Naive thymus-derived CD4-positive, alpha-beta T cell (primary cell): Measurements from ENCODE around the gene PKNOX2. TPM values are rescaled to one million over a fixed set of nuclear protein-coding genes. Genes with fewer than 3 reads are reported as not detected.

Experiments used
- ATAC-seq: fragments of 150-1000 bp; cut with Tn5 transposase; 2 replicates; pipeline ENCODE4 v1.10.0; 2021; ENCODE audit warnings: mild to moderate bottlenecking, moderate library complexity
- CTCF ChIA-PET: fragments of 350-600 bp; sonication (Branson Sonifier 250); formaldehyde crosslinking; loops from one replicate; lab custom pipeline; 2021; ENCODE audit warnings: antibody characterized with exemption; lab: Charles Lee
- POLR2A ChIA-PET: fragments of 350-600 bp; sonication (Branson Sonifier 250); formaldehyde crosslinking; loops from one replicate; lab custom pipeline; 2021; ENCODE audit warnings: antibody characterized with exemption, inconsistent platforms; lab: Charles Lee
- DNase-seq, 9 donors: peaks; one replicate each; pipeline versions ENCODE4 v3.0.0 to v3.0.0-alpha.2; 2020 to 2022; ENCODE audit warnings: mixed read lengths in 1 of 9
- H3K27ac ChIP-seq: one replicate; pipeline ENCODE4 v1.7.0; 2013; ENCODE audit warnings: mild to moderate bottlenecking, low read depth, low read length, moderate library complexity
- H3K27me3 ChIP-seq, 2 donors: one replicate each; pipeline ENCODE4 v1.7.0; 2013; ENCODE audit warnings: low read length in 2 of 2, mild to moderate bottlenecking in 2 of 2, moderate library complexity in 2 of 2; ENCODE audit not compliant: control insufficient read depth in 2 of 2, insufficient read depth in 2 of 2
- H3K36me3 ChIP-seq, 3 experiments: 1 replicate in 2 of 3; 2 replicates in 1 of 3; pipeline ENCODE4 v1.7.0; 2013; ENCODE audit warnings: low read length in 3 of 3, mild to moderate bottlenecking in 3 of 3, moderate library complexity in 1 of 3; ENCODE audit not compliant: insufficient read depth in 3 of 3, control insufficient read depth in 2 of 3
- H3K4me1 ChIP-seq, 2 donors: one replicate each; pipeline ENCODE4 v1.7.0; 2013; ENCODE audit warnings: low read length in 2 of 2, mild to moderate bottlenecking in 2 of 2, moderate library complexity in 1 of 2; ENCODE audit not compliant: control insufficient read depth in 2 of 2, insufficient read depth in 2 of 2
- H3K4me3 ChIP-seq: 2 replicates; pipeline ENCODE4 v1.7.0; 2013; ENCODE audit warnings: mild to moderate bottlenecking, low read length
- H3K9me3 ChIP-seq, 3 experiments: 1 replicate in 2 of 3; 2 replicates in 1 of 3; pipeline ENCODE4 v1.7.0; 2013; ENCODE audit warnings: low read length in 3 of 3; ENCODE audit not compliant: control insufficient read depth in 2 of 3
- H3K27ac Mint-ChIP-seq, 9 donors: one replicate each; pipeline ENCODE4 v1.8.0; 2020 to 2022; ENCODE audit warnings: mixed read lengths in 9 of 9, mild to moderate bottlenecking in 8 of 9, moderate library complexity in 5 of 9, inconsistent platforms in 2 of 9
- H3K27me3 Mint-ChIP-seq, 5 donors: one replicate each; pipeline ENCODE4 v1.8.0; 2021 to 2022; ENCODE audit warnings: mixed read lengths in 5 of 5, mild to moderate bottlenecking in 1 of 5
- H3K36me3 Mint-ChIP-seq, 5 donors: one replicate each; pipeline ENCODE4 v1.8.0; 2020 to 2022; ENCODE audit warnings: mixed read lengths in 5 of 5, mild to moderate bottlenecking in 3 of 5, inconsistent platforms in 1 of 5
- H3K4me1 Mint-ChIP-seq, 7 donors: one replicate each; pipeline ENCODE4 v1.8.0; 2020 to 2022; ENCODE audit warnings: mixed read lengths in 7 of 7, mild to moderate bottlenecking in 3 of 7, inconsistent platforms in 1 of 7
- H3K4me3 Mint-ChIP-seq, 10 donors: one replicate each; pipeline ENCODE4 v1.8.0; 2020 to 2022; ENCODE audit warnings: mild to moderate bottlenecking in 10 of 10, mixed read lengths in 10 of 10, moderate library complexity in 6 of 10, inconsistent platforms in 2 of 10
- H3K9me3 Mint-ChIP-seq, 11 donors: one replicate each; pipeline ENCODE4 v1.8.0; 2020 to 2022; ENCODE audit warnings: mixed read lengths in 11 of 11, mild to moderate bottlenecking in 4 of 11, inconsistent platforms in 1 of 11, moderate library complexity in 1 of 11
- intact Hi-C, 2 donors: fragments of 100-400 bp; cut with micrococcal nuclease; formaldehyde crosslinking; loops; one replicate each; pipeline ENCODE4 v1.15.1; 2023
- polyA plus RNA-seq, 2 donors: library from polyadenylated mRNA; unstranded; fragments of 300-500 nt; fragmentation: Illumina TruSeq; gene quantifications; one replicate each; pipeline ENCODE4 v1.2.3, GENCODE V29; 2021
- total RNA-seq, 6 experiments: library from RNA in 5 of 6; stranded (reverse) in 5 of 6; gene quantifications; 1 replicate in 5 of 6; 2 replicates in 1 of 6; pipeline ENCODE4 v1.2.3 and lab custom pipeline; 2021 to 2026

The PKNOX2 gene
- total and polyA plus RNA-seq, 7 experiments from 2014 or later: not detected

DNA sequence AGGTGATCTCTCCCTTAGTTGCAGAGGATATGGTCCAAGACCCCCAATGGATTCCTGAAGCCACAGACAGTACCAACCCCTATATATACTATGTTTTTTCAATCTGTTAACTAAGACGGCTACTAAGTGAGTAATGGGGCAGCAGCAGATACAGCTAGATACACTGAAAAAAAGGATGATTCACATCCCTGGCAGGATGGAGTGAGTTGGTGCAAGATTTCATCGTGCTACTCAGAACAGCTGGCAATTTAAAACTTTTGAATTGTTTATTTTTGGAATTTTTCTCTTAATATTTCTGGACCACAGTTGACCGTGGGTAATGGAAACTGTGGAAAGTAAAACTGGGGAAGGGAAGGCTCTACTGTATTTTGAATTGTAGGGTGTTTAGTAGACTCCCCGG is 36.1 kb upstream of the PKNOX2 start:
- H3K27ac Mint-ChIP-seq: no peak overlapping the region
- peaks cover 0 to 6% (median 0%) of the 10 kb centered on the region in 11 donors for H3K9me3 Mint-ChIP-seq
- ChIA-PET POLR2A (no interaction called here), CTCF (no interaction called here)
- Histone ChIP-seq H3K4me3 (no peak overlapping the region), H3K9me3 (no peaks in the 10 kb centered on the region), H3K27me3 (peaks cover 0 to 7% of the 10 kb centered on the region in 2 donors), H3K4me1 (no peaks in the 10 kb centered on the region), H3K27ac (no peak overlapping the region), H3K36me3 (no peaks in the 10 kb centered on the region)
- no peak overlapping the region for H3K4me3 Mint-ChIP-seq
- peaks cover 37 to 63% (median 51%) of the 10 kb centered on the region in 5 donors for H3K27me3 Mint-ChIP-seq
- intact Hi-C loops: no loop called here
- H3K4me1 Mint-ChIP-seq: peaks cover 0 to 8% (median 0%) of the 10 kb centered on the region in 7 donors
- no peak for DNase-seq
- ATAC-seq: no peak
- H3K36me3 Mint-ChIP-seq: peaks cover 0 to 9% (median 0%) of the 10 kb centered on the region in 5 donors

DNA sequence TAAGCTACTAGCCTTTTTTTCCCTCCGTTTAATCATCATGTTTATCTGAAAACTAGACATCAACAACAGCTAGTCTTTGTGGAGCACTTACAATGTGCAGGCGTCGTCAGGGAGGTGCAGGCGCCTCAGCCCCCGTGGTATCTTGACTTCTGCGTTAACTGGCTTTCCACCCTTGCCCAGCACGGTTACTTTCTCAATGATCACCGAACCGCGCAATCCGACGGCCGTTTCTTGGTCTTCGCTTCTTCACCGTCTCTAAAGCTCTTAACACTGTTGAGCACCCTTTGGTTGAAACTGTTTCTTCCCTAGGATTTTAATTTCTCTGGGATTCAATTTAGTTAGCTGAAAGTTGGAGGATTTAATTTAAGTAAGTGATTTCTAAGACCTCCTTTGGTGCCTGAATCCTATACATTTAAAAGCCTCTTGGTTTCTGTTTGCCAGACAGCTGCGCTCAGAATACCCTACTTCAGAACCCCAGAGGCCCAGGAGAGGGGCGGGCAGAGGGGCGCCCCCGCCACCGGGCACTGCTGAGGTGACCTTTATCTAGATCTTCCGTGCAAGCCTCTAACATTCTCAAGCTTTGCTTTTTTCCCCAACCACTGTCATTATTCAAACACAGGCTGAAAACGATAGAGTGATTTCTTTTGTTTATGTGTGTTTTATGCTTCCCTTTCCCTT is 35.1 kb upstream of the PKNOX2 start:
- intact Hi-C loops: no loop called here
- Histone ChIP-seq H3K27me3 (peaks cover 0 to 7% of the 10 kb centered on the region in 2 donors), H3K4me3 (no peak overlapping the region), H3K4me1 (no peaks in the 10 kb centered on the region), H3K36me3 (no peaks in the 10 kb centered on the region), H3K27ac (no peak overlapping the region), H3K9me3 (no peaks in the 10 kb centered on the region)
- Mint-ChIP-seq H3K4me3 (no peak overlapping the region), H3K36me3 (peaks cover 0 to 9% (median 0%) of the 10 kb centered on the region in 5 donors), H3K27ac (no peak overlapping the region), H3K9me3 (peaks cover 0 to 6% (median 0%) of the 10 kb centered on the region in 11 donors), H3K27me3 (peaks cover 41 to 64% (median 59%) of the 10 kb centered on the region in 5 donors), H3K4me1 (no peaks in the 10 kb centered on the region)
- ChIA-PET POLR2A (no interaction called here), CTCF (no interaction called here)
- ATAC-seq (no peak), DNase-seq (no peak)

- Histone ChIP-seq H3K27me3 (no peaks in the 10 kb centered on the region), H3K36me3 (no peaks in the 10 kb centered on the region), H3K27ac (no peak overlapping the region), H3K9me3 (no peaks in the 10 kb centered on the region), H3K4me3 (no peak overlapping the region), H3K4me1 (no peaks in the 10 kb centered on the region)
- DNase-seq: no peak
- intact Hi-C loops: no loop called here
- Mint-ChIP-seq H3K4me3 (no peak overlapping the region), H3K27ac (no peak overlapping the region), H3K27me3 (peaks cover 48 to 68% (median 60%) of the 10 kb centered on the region in 5 donors), H3K36me3 (peaks cover 0 to 9% (median 0%) of the 10 kb centered on the region in 5 donors), H3K9me3 (peaks cover 0 to 6% (median 0%) of the 10 kb centered on the region in 11 donors), H3K4me1 (no peaks in the 10 kb centered on the region)
- no peak for ATAC-seq
- CTCF ChIA-PET: no interaction called here
- POLR2A ChIA-PET: no interaction called here
Measured at GRCh38 chr11:125132071-125132470, 32.5 kb upstream of the PKNOX2 start.

DNA sequence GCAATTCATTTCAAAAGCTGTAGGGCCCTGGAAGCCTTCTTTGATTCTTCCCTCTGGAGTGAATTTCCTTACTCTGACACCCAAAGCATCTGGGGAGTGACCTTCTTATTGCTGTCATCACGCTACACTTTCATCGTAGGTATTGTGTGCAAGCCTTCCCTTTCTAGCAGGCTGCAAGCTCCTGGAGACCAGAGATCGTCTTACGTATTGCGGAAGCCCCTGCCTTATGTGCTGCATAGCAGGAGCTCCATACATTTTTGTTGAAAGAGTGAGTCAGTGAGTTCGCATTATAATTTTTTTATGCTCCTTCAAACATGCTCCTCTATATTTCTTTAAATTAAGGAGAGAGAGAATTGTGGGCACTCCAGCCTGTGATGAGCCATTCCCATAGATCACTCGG is 32.0 kb upstream of the PKNOX2 start:
- no peaks in the 10 kb centered on the region for H3K4me1 ChIP-seq
- no peaks in the 10 kb centered on the region for H3K36me3 ChIP-seq
- H3K27me3 Mint-ChIP-seq: peaks cover 42 to 62% (median 55%) of the 10 kb centered on the region in 5 donors
- H3K27ac ChIP-seq: no peak overlapping the region
- peaks cover 0 to 9% (median 0%) of the 10 kb centered on the region in 5 donors for H3K36me3 Mint-ChIP-seq
- H3K4me3 ChIP-seq: no peak overlapping the region
- ChIA-PET POLR2A (no interaction called here), CTCF (no interaction called here)
- H3K9me3 ChIP-seq: no peaks in the 10 kb centered on the region
- no peak for ATAC-seq
- H3K9me3 Mint-ChIP-seq: peaks cover 0 to 6% (median 0%) of the 10 kb centered on the region in 11 donors
- no peak for DNase-seq
- H3K4me3 Mint-ChIP-seq: no peak overlapping the region
- no peak overlapping the region for H3K27ac Mint-ChIP-seq
- no peaks in the 10 kb centered on the region for H3K4me1 Mint-ChIP-seq
- intact Hi-C loops: no loop called here
- H3K27me3 ChIP-seq: no peaks in the 10 kb centered on the region

GRCh38 chr11:125136001-125136400 is 28.6 kb upstream of the PKNOX2 start:
- H3K27ac ChIP-seq: no peak overlapping the region
- no peaks in the 10 kb centered on the region for H3K4me1 Mint-ChIP-seq
- DNase-seq: no peak
- no peak overlapping the region for H3K4me3 ChIP-seq
- ChIA-PET CTCF (no interaction called here), POLR2A (no interaction called here)
- ATAC-seq: no peak
- intact Hi-C loops: no loop called here
- H3K4me3 Mint-ChIP-seq: no peak overlapping the region
- H3K27me3 Mint-ChIP-seq: peaks cover 31 to 54% (median 43%) of the 10 kb centered on the region in 5 donors
- H3K27ac Mint-ChIP-seq: no peak overlapping the region
- peaks cover 0 to 4% (median 0%) of the 10 kb centered on the region in 5 donors for H3K36me3 Mint-ChIP-seq
- peaks cover 0 to 6% (median 0%) of the 10 kb centered on the region in 11 donors for H3K9me3 Mint-ChIP-seq
- no peaks in the 10 kb centered on the region for H3K36me3 ChIP-seq
- H3K9me3 ChIP-seq: no peaks in the 10 kb centered on the region
- peaks cover 0 to under 1% of the 10 kb centered on the region in 2 donors for H3K27me3 ChIP-seq
- no peaks in the 10 kb centered on the region for H3K4me1 ChIP-seq

DNA sequence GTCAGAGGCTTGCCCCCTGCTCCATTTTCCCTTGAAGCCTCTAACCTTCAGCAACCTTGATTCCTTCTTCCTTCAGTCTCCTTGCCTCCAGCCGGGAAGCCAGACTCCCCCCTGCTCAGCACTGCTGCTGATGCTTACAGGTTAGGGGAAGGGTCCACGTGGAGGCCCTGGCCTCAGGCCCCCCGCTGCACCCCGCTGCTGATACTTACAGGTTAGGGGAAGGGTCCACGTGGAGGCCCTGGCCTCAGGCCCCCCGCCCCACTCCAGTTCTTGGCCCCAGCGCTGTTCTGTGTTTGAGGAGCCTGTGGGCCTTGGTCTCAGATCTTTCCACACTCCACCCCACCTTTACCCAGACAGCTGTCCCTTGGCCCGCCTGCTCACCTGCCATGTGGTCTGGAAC is 25.6 kb upstream of the PKNOX2 start:
- intact Hi-C loops: no loop called here
- CTCF ChIA-PET: interaction anchor here (1.1 kb wide), 1 partner anchor 470 kb away, joined by 3 read pairs; no protein-coding TSS in a partner anchor
- Histone ChIP-seq H3K9me3 (no peaks in the 10 kb centered on the region), H3K36me3 (no peaks in the 10 kb centered on the region), H3K27ac (no peak overlapping the region), H3K4me1 (no peaks in the 10 kb centered on the region), H3K27me3 (peaks cover 0 to 5% of the 10 kb centered on the region in 2 donors), H3K4me3 (no peak overlapping the region)
- H3K4me3 Mint-ChIP-seq: no peak overlapping the region
- POLR2A ChIA-PET: no interaction called here
- H3K27me3 Mint-ChIP-seq: peaks cover 28 to 50% (median 38%) of the 10 kb centered on the region in 5 donors
- H3K4me1 Mint-ChIP-seq: peaks cover 0 to 6% (median 5%) of the 10 kb centered on the region in 7 donors
- no peak overlapping the region for H3K27ac Mint-ChIP-seq
- no peaks in the 10 kb centered on the region for H3K36me3 Mint-ChIP-seq
- ATAC-seq (no peak), DNase-seq (no peak)
- H3K9me3 Mint-ChIP-seq: peaks cover 0 to 1% (median 0%) of the 10 kb centered on the region in 11 donors
